GM12892 (cell line): ENCODE data around the gene TBRG4.

Source experiments
- POLR2A ChIP-seq: IDR thresholded peaks from 2 replicates; pipeline ENCODE4 v1.6.1; 2011; ENCODE audit warnings: low read depth, low read length, control low read depth
- TAF1 ChIP-seq: IDR thresholded peaks from 2 replicates; pipeline ENCODE4 v1.6.1; 2011; ENCODE audit warnings: low read depth, mild to moderate bottlenecking, control low read depth, low read length, borderline replicate concordance

GRCh38 chr7:45105588-45106188 lies 5.8 kb downstream of the TBRG4 start:
- TF ChIP-seq TAF1, result no peak
- TF ChIP-seq POLR2A, result no peak
